Left renal cortex interstitium (tissue), 4 donors: Measurements from ENCODE around the gene SOS2. TPM values are rescaled to one million over a fixed set of nuclear protein-coding genes. Genes with fewer than 3 reads are reported as not detected.
"Not testable (repeated sequence)": the region's sequence is repeated elsewhere in the genome, so short reads cannot be mapped to it uniquely, and the experiment has no call there.

Source experiments
- DNase-seq, 4 donors: peaks; one replicate each; pipeline ENCODE4 v3.0.0-alpha.2; 2013; ENCODE audit warnings: low read depth in 4 of 4, low spot score in 2 of 4, missing footprints in 1 of 4
- polyA plus RNA-seq, 4 donors: library from polyadenylated mRNA; unstranded; fragments of 120-200 nt; gene quantifications; one replicate each; pipeline ENCODE4 v1.2.1, GENCODE V29; 2013; ENCODE audit not compliant: insufficient read length in 4 of 4

The SOS2 gene
- polyA plus RNA-seq, 4 donors: 34.7 to 41.5 (median 38.3) TPM

- no peak for DNase-seq
Observed at GRCh38 chr14:50088117-50088515, 143.3 kb downstream of the SOS2 start.

DNA sequence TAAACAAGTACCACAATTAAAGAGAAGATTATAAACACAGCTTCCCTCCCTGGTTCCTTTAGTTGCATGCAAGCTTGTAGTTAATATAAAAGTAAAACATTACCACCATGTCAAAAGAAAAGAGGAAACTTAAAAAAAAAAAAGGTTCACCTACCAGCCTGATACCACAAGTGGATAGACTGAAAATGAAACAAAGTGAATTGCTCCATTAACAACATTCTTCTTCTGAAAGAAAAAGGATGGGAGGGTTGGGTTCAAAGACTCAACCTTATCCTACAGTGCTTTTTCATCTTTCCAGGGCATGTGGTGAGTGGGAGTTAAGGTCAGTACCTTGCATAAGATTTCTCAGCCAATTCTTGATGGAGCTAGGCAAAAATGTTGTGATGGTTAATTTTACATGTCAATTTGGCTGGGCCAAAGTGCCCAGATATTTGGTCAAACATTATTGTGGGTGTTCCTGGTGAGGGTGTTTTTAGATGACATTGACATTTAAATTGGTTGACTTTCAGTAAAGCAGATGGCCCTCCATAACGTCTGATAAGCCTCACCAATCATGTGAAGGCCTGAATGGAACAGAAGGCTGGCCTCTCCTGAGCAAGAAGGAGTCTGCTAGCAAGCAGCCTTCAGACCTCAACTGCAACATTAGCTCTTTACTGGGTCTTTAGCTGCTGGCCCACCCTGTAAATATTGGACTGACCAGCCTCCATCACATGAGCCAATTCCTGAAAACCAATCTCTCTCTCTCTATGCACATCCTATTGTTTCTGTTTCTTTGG, 143.8 kb downstream of the SOS2 start:
- no peak for DNase-seq

DNA sequence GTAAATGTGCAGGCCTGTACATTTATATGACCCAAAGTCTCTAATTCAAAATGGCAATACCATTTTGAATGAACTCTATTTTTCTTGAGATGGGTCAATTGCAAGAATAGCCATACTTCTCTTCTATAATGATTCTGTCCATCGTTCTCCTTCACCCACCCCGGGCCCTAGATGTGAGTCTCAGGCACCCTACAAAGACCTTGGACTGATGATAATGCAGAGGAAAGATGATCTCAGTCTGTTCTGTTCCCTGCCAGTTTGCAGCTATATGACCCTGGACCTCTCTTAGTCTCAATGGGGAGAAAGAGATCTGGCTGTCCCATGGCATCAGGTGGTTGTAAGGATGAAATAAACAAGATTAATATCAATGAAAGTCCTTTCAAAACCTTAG, 145.1 kb downstream of the SOS2 start:
- no peak for DNase-seq

GRCh38 chr14:50085570-50086320, 145.6 kb downstream of the SOS2 start:
- no peak for DNase-seq

DNA sequence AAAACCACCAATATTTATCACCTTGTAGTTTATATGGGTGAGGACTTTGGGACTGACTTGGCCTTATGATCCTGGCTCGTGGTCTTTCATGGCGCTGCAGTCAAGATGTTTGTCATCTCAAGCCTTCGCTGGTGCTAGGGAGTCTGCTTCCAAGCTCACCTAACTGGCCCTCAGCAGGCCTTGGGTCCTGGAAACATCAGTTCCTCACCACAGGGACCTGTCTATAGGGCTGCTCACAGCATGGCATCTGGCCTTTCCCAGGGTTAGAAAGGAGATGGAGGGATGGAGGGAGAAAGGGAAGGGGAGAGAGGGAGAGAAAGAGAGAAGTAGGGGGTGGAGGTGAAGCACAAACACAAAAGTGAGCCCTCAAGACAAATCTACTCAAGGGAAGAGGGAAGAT, 146.7 kb downstream of the SOS2 start:
- DNase-seq: no peak

GRCh38 chr14:50083467-50084337, 147.7 kb downstream of the SOS2 start:
- DNase-seq: no peak

GRCh38 chr14:50082784-50083466, 148.5 kb downstream of the SOS2 start:
- DNase-seq: no peak

DNA sequence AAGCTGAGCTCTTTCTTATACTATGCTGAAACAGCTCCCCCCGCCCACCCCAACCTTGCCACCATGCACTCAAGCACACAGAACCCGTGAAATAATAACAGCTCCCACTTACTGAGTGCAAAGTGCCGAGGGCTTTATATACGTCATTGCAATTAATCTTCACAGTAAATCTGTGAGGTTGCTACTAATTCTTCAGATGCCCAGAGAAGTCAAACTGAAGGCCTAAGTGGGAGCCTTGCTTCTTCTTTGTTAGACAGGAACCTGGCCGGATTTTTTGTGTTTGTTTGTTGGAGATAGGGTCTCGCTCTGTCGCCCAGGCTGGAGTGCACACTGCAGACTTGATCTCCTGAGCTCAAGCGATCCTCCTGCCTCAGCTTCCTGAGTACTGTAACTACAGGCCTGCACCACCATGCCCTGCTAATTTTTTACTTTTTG, 149.1 kb downstream of the SOS2 start:
- DNase-seq: no peak

GRCh38 chr14:50079103-50079502, 152.3 kb downstream of the SOS2 start:
- DNase-seq: not testable (repeated sequence)

DNA sequence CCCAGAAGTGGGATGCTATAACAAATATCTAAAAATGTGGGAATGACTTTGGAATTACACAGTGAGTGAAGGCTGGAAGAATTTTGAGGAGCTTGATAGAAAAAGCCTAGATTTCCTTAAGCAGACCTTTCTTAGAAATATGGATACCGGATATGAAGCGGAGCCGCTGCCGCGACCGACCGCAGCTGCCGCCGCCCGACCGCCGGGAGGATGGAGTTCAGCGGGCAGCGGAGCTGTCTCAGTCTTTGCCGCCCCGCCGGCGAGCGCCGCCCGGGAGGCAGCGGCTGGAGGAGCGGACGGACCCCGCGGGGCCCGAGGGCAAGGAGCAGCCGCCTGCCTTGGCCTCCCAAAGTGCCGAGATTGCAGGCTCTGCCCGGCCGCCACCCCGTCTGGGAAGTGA, 157.7 kb downstream of the SOS2 start:
- DNase-seq: not testable (repeated sequence)

GRCh38 chr14:50072395-50072794, 159.0 kb downstream of the SOS2 start:
- DNase-seq: no peak

DNA sequence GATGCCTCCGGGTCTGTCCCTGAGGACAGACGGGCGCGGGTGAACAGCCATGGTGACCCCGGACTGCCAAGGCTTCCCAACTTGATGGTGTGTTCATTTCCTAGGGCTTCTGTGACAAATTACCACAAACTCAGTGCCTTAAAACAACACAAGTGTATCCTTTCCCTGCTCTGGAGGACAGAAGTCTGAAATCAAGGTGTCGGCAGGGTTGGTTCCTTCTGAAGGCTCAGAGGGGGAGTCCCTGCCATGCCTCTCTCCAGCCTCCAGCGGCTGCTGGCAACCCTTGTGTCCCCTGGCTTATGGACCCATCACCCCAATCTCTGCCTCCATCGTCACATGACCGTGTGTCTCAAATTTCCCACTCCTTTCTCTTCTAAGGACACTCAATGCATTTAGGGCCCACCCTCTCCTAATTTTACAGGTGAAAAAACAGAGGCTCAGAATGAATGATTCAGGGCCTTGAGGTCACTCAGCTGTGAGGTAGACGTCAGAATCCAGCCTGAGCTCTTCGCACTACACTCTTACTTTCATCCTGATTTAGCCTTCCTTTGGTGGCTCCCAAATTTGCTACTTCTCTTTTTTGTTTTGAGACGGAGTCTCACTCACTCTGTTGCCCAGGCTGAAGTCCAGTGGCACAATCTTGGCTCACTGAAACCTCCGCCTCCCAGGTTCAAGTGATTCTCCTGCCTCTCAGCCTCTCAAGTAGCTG, 160.4 kb downstream of the SOS2 start:
- DNase-seq: no peak

DNA sequence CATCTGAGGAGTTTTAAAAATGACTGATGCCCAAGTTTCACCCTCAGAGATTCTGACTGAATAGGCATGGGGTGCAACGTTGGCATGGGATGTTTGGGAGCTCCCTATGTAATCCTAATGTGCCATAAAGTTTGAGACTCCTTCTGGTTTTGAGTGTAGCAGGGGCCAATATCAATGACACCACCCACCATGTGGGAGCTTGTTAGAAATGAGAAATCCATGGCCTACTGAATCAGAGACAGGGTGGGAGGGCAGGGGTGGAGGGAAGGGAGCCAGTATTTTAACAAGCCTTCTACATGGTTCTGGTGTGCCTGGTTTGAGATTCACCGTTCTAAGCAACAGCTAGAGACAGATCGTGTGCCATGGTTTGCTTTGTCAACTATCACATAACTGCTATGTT, 161.1 kb downstream of the SOS2 start:
- no peak for DNase-seq

- DNase-seq: no peak
Observed at GRCh38 chr14:50069325-50069724, 162.1 kb downstream of the SOS2 start.

GRCh38 chr14:50068496-50068895, 162.9 kb downstream of the SOS2 start:
- no peak for DNase-seq

DNA sequence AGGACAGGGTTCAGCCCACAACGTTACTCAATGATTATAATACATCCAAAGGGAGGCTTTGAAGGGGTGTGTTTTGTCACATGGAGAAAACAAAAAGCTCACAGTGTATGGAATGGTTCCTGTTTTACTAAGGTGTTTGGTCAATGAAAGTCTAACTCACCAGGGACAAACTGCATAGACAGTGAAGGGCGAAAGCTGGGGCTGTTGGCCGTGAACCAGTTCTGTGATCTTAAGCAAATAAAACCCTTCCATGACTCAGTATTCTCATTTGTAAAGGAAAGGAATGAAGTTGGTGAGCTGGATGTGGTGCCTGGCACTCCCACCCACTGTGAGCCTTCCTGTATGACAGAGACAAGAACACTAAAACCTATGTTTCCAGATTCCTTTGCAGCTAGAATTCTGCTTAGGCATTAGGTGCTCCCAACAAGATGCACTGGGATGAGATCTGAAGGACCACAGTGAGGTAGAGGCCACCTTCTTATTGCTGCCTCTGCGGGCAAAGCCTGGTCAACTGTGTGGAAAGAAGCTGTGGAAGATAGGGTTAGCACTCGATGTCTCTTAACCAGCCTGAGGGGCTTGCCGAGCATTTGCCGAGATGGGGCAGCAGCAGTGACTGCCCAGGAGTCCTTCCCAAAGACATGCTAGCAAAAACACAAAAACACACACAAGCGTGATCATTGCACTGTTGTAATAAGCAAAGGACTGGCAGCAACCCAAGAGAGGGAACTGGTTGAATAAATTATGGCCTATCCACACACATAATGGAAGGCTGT, 163.5 kb downstream of the SOS2 start:
- no peak for DNase-seq
